IPS-18a (cell line): Measurements from ENCODE around the gene CCL2.
"Not testable (repeated sequence)": the region's sequence is repeated elsewhere in the genome, so short reads cannot be mapped to it uniquely, and the experiment has no call there.

ENCODE experiments used
- H3K27ac ChIP-seq: one replicate; pipeline ENCODE4 v1.5.1; 2013; ENCODE audit warnings: low read length
- H3K27me3 ChIP-seq: one replicate; pipeline ENCODE4 v1.6.1; 2013; ENCODE audit warnings: mild to moderate bottlenecking, low read length; ENCODE audit not compliant: control insufficient read depth, insufficient read depth
- H3K36me3 ChIP-seq: one replicate; pipeline ENCODE4 v1.6.1; 2013; ENCODE audit warnings: low read depth, low read length; ENCODE audit not compliant: control insufficient read depth
- H3K4me1 ChIP-seq: one replicate; pipeline ENCODE4 v1.6.1; 2013; ENCODE audit warnings: low read depth, low read length; ENCODE audit not compliant: control insufficient read depth
- H3K4me3 ChIP-seq: one replicate; pipeline ENCODE4 v1.5.1; 2013; ENCODE audit warnings: low read length
- H3K9ac ChIP-seq: one replicate; pipeline ENCODE4 v1.6.1; 2013; ENCODE audit warnings: mild to moderate bottlenecking, low read length, moderate library complexity
- H3K9me3 ChIP-seq: one replicate; pipeline ENCODE4 v1.6.1; 2013; ENCODE audit warnings: low read depth, low read length; ENCODE audit not compliant: control insufficient read depth

The CCL2 gene

GRCh38 chr17:34226011-34226743 lies 28.9 kb upstream of the CCL2 start:
- Histone ChIP-seq H3K9me3 (peaks cover 11% of the 10 kb centered on the region), H3K27ac (no peak overlapping the region), H3K36me3 (no peaks in the 10 kb centered on the region), H3K27me3 (no peaks in the 10 kb centered on the region), H3K4me3 (no peak overlapping the region), H3K4me1 (no peaks in the 10 kb centered on the region), H3K9ac (no peak overlapping the region)

DNA sequence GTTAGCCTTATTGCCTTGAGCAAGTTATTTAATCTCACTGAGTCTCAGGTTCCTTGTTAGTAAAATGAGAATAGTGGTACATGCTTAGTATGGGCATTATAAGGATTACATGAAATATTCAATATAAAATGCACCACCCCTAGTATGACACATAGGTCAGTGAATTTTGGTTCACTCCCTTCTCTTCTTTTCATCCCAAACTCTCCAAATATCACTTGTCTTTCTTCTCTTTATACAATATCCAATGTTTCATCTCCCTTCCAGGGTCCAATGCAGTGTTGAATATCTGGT lies 28.4 kb upstream of the CCL2 start:
- H3K36me3 ChIP-seq, result no peaks in the 10 kb centered on the region
- no peaks in the 10 kb centered on the region for H3K27me3 ChIP-seq
- H3K4me3 ChIP-seq, result no peak overlapping the region
- no peak overlapping the region for H3K27ac ChIP-seq
- peaks cover 11% of the 10 kb centered on the region for H3K9me3 ChIP-seq
- no peaks in the 10 kb centered on the region for H3K4me1 ChIP-seq
- H3K9ac ChIP-seq, result no peak overlapping the region

DNA sequence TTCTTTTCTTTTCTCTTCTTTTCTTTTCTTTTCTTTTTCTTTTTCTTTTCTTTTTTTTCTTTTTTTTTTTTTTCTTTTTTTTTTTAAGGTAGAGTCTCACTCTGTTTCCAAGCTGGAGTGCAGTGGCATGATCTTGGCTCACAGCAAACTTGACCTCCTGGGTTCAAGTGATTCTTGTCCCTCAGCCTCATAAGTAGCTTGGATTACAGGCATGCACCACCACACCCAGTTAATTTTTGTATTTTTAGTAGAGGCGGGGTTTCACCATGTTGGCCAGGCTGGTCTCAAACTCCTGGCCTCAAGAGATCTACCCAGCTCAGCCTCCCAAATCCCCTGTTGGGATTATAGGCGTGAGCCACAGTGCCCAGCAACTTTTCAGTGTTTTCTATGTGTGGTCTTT lies 27.8 kb upstream of the CCL2 start:
- not testable (repeated sequence) for H3K9ac ChIP-seq, H3K4me1 ChIP-seq, H3K36me3 ChIP-seq, H3K4me3 ChIP-seq, H3K27ac ChIP-seq, H3K27me3 ChIP-seq
- peaks cover 11% of the 10 kb centered on the region for H3K9me3 ChIP-seq

DNA sequence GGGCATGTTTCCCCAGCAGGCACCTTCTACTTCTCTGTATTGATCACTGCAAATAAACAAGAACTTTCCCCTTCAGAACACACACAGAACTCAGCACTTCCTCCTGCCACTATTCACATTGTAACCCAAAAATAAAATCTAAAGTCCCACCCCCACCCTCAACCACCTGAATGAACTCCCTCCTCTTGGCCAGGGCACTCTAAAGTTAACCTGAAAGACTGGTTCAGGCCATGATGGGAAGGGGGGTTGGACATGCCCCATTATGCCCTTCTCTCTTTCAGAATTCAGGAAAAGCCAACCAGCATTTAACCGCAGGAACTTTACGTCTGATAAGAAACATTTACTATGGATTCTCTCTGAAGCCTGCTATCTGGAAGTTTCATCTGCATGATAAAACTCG lies 27.4 kb upstream of the CCL2 start:
- no peak overlapping the region for H3K9ac ChIP-seq
- peaks cover 11% of the 10 kb centered on the region for H3K9me3 ChIP-seq
- H3K27me3 ChIP-seq, result no peaks in the 10 kb centered on the region
- H3K4me1 ChIP-seq, result no peaks in the 10 kb centered on the region
- H3K27ac ChIP-seq, result no peak overlapping the region
- H3K36me3 ChIP-seq, result no peaks in the 10 kb centered on the region
- no peak overlapping the region for H3K4me3 ChIP-seq

GRCh38 chr17:34228781-34229180 lies 26.3 kb upstream of the CCL2 start:
- Histone ChIP-seq H3K36me3 (no peaks in the 10 kb centered on the region), H3K9ac (no peak overlapping the region), H3K27me3 (no peaks in the 10 kb centered on the region), H3K9me3 (peaks cover 11% of the 10 kb centered on the region), H3K4me1 (no peaks in the 10 kb centered on the region), H3K4me3 (no peak overlapping the region), H3K27ac (no peak overlapping the region)

DNA sequence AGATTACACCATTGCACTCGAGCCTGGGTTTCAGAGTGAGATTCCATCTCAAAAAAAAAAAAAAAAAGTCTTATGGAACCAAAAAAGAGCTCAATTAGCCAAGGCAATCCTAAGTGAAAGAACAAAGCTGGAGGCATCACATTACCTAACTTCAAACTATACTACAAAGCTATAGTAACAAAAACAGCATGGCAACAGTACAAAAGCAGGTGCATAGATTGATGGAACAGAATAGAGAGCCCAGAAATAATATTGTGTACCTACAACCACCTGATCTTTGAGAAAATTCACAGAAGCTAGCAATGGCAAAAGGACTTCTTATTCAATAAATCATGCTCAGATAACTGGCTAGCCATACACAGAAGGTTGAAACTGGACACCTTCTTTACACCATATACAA lies 24.7 kb upstream of the CCL2 start:
- H3K27me3 ChIP-seq, result no peaks in the 10 kb centered on the region
- no peak overlapping the region for H3K4me3 ChIP-seq
- H3K4me1 ChIP-seq, result no peaks in the 10 kb centered on the region
- no peak overlapping the region for H3K9ac ChIP-seq
- H3K27ac ChIP-seq, result no peak overlapping the region
- peaks cover 11% of the 10 kb centered on the region for H3K9me3 ChIP-seq
- no peaks in the 10 kb centered on the region for H3K36me3 ChIP-seq

- Histone ChIP-seq H3K4me3 (no peak overlapping the region), H3K9ac (no peak overlapping the region), H3K4me1 (no peaks in the 10 kb centered on the region), H3K27me3 (no peaks in the 10 kb centered on the region), H3K9me3 (peaks cover 7% of the 10 kb centered on the region), H3K36me3 (no peaks in the 10 kb centered on the region), H3K27ac (no peak overlapping the region)
These were observed 20.5 kb upstream of the CCL2 start for GRCh38 chr17:34234616-34235015.

DNA sequence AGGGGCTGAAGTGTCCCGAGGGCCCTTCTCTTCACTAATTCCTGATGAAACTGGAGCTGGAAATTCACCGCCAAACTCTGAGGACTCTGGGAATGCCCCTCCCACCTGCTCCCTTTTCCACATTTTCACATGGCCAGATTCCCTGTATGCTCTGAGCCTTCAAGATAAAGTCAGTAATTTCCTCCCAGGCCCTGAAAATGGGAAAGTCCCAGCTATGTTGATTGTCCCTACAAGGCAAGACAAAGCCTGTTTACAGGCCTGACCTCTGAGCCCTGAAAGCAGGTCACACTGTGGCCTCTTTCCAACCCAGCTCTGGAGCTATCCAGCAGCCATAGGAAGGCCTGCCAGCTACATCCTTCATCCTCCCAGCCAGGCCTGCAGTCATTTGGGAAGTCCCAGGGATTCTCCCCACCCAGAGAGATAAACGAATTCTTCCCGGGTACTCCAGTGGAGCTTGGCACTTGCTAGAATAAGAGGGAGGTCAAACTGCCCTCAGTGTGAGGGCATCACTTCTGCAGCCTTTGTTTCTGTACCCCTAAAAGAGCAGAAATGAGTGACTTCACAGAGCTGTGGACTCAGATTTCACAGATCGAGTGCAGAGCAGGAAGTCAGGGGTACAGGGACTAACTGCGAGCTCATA lies 19.6 kb upstream of the CCL2 start:
- H3K4me3 ChIP-seq, result no peak overlapping the region
- H3K9me3 ChIP-seq, result peaks cover 4% of the 10 kb centered on the region
- H3K27ac ChIP-seq, result no peak overlapping the region
- no peaks in the 10 kb centered on the region for H3K36me3 ChIP-seq
- no peaks in the 10 kb centered on the region for H3K27me3 ChIP-seq
- no peak overlapping the region for H3K9ac ChIP-seq
- H3K4me1 ChIP-seq, result no peaks in the 10 kb centered on the region

DNA sequence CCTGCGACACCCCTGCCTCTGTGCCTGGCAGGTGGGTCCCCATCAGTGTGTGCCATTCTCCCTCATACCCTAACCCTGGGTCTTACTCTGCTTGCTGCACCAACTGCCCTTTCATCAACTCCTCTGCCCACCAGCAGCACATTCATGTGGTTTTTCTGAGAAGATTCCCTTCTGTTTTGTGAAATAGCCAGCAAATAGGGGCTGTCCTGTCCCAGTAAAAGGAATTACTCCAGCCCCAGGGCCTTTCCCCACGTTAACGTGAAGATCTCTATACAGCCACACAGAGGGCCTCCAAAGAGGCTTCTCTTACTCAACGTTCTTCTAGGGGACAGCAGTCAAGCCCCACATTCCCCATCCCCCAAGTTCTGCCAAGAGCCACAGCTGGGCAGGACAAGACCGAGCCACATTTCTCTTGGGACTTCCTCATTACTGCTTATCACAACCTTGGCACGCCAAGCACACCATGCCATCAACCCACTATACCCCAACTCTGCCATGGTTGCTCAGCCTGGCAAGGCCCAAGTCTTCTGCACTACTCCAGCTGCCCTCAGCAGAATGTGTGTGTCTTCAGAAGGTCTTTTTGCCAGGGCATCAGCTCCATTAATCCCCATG lies 18.7 kb upstream of the CCL2 start:
- no peaks in the 10 kb centered on the region for H3K9me3 ChIP-seq
- no peak overlapping the region for H3K27ac ChIP-seq
- no peak overlapping the region for H3K9ac ChIP-seq
- no peak overlapping the region for H3K4me3 ChIP-seq
- no peaks in the 10 kb centered on the region for H3K36me3 ChIP-seq
- H3K4me1 ChIP-seq, result no peaks in the 10 kb centered on the region
- no peaks in the 10 kb centered on the region for H3K27me3 ChIP-seq

- H3K9ac ChIP-seq, result no peak overlapping the region
- no peak overlapping the region for H3K27ac ChIP-seq
- H3K9me3 ChIP-seq, result no peaks in the 10 kb centered on the region
- no peaks in the 10 kb centered on the region for H3K27me3 ChIP-seq
- H3K4me3 ChIP-seq, result no peak overlapping the region
- no peaks in the 10 kb centered on the region for H3K4me1 ChIP-seq
- no peaks in the 10 kb centered on the region for H3K36me3 ChIP-seq
These were observed 17.6 kb upstream of the CCL2 start for GRCh38 chr17:34237458-34237857.

- Histone ChIP-seq H3K4me3 (no peak overlapping the region), H3K9me3 (no peaks in the 10 kb centered on the region), H3K27ac (no peak overlapping the region), H3K27me3 (no peaks in the 10 kb centered on the region), H3K36me3 (no peaks in the 10 kb centered on the region), H3K4me1 (peaks cover 3% of the 10 kb centered on the region), H3K9ac (no peak overlapping the region)
These were observed 14.0 kb upstream of the CCL2 start for GRCh38 chr17:34241062-34241461.
